Prostate gland (tissue), 2 donors: ENCODE data around the gene ASMT.

Source experiments
- CTCF ChIP-seq, 4 experiments: fragments of 200-600 bp in 2 of 4; fragments of 450-650 bp in 2 of 4; sonication (generic) in 2 of 4; IDR thresholded peaks; 1 replicate in 3 of 4; 2 replicates in 1 of 4; pipeline ENCODE4 v1.5.1; 2016 to 2019; ENCODE audit warnings: antibody characterized with exemption in 4 of 4, mild to moderate bottlenecking in 2 of 4, moderate library complexity in 2 of 4
- POLR2A ChIP-seq: fragments of 450-650 bp; IDR thresholded peaks from one replicate; pipeline ENCODE4 v1.6.1; 2016; ENCODE audit warnings: antibody characterized with exemption, mild to moderate bottlenecking
- POLR2AphosphoS5 ChIP-seq: sonication (generic); formaldehyde crosslinking; IDR thresholded peaks from one replicate; pipeline ENCODE4 v1.6.1; 2017; ENCODE audit warnings: antibody characterized with exemption

- TF ChIP-seq POLR2A (no peak), POLR2AphosphoS5 (no peak), CTCF (IDR thresholded peaks at IDR 0.05) (no peak)
These were observed 64.4 kb downstream of the ASMT start for GRCh38 chrX:1679238-1679637.
